Activated naive CD4-positive, alpha-beta T cell (primary cell): Measurements from ENCODE around the gene TEX28.
A peak's percentile ranks its signal among the peaks of the same experiment; 100 is the strongest.
"Not testable (repeated sequence)": the region's sequence is repeated elsewhere in the genome, so short reads cannot be mapped to it uniquely, and the experiment has no call there.

Source experiments
- DNase-seq, 4 experiments: peaks; one replicate each; lab custom pipeline; 2025; lab: John Stamatoyannopoulos, UW

Gene TEX28, protein sequence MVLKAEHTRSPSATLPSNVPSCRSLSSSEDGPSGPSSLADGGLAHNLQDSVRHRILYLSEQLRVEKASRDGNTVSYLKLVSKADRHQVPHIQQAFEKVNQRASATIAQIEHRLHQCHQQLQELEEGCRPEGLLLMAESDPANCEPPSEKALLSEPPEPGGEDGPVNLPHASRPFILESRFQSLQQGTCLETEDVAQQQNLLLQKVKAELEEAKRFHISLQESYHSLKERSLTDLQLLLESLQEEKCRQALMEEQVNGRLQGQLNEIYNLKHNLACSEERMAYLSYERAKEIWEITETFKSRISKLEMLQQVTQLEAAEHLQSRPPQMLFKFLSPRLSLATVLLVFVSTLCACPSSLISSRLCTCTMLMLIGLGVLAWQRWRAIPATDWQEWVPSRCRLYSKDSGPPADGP

DNA sequence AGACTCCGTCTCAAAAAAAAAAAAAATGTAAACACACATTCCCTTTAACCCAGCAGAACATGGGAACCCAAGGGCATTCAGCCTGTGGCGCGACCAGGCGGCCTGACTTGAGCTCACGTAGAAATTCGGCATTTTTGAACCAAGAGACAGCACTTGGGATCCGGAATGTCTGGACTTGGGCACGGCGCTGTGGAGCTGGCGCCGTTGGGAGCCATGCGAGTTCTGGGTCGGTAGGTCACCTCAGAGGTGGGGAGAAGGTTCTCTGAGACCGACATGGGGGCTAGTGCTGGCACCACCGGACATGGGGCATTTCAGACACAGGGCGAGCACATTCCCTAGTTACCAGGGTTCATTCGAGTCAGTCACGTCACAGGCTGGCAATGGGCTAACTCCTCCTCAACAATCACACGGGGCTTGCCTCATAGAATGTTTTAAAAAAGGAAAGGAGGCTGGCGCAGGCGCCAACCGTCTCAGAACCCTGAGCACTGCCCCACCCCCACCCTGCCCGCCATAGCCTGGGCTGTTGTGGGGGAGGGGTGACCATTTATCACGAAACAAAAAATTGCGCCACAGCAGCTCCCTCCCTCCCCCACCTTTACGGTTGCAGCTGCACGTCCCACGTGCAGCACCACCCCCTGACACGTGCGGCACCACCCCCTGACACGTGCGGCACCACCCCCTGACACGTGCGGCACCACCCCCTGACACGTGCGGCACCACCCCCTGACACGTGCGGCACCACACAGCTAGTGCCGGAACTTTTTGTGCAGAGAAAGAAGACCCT, at the start of gene TEX28:
Gene TEX28 (minus strand): TSS at position 334 of the 784 bp plus-strand sequence. CDS start 3,007 bp downstream, outside the sequence.
- no peak for DNase-seq

DNA sequence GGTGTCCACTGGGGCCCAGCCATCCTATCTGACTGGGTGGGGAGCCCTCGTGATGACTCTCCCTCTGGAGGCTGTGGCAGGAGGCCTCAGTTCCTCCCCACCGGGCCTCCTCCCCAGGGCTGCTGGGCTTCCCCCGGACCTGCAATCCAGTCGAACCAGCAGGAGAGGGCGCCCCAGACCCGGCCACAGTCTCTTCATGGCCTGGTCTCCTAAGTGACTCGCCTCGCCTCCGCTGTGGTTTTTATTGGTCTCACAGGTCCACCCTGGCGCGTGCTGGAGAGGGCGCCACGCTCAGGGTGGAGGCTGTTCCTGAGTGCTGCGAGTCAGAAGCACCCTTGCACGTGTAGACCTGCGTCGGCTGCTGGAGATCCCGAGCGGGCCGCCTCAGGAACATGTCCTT, 48.7 kb upstream of the TEX28 start:
- not testable (repeated sequence) for DNase-seq

DNA sequence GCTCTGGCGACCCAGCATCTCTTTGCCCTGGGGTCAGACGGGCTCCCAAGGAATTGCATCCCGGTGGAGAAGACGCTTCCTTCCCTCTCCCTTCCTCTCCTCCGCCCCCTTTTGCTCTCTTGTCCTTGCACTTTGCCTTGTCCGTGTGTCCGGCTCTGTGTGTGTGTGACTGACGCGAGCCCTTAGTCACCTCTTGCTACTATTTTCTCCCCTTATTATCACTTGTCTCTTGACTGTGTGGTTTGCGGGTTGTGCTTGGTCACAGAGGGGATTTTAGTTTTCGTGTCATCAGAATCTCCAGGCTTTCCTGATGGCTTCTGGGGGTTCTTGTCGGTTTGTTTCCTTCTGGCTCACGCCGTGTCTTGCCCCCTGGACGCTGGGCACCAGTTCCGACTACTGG, 48.1 kb upstream of the TEX28 start:
- not testable (repeated sequence) for DNase-seq

- not testable (repeated sequence) for DNase-seq
Measured at GRCh38 chrX:154341399-154342298, 46.7 kb upstream of the TEX28 start.

- no peak for DNase-seq
Measured at GRCh38 chrX:154334496-154334895, 39.6 kb upstream of the TEX28 start.

GRCh38 chrX:154333837-154334271, 38.9 kb upstream of the TEX28 start:
- DNase-seq = no peak

DNA sequence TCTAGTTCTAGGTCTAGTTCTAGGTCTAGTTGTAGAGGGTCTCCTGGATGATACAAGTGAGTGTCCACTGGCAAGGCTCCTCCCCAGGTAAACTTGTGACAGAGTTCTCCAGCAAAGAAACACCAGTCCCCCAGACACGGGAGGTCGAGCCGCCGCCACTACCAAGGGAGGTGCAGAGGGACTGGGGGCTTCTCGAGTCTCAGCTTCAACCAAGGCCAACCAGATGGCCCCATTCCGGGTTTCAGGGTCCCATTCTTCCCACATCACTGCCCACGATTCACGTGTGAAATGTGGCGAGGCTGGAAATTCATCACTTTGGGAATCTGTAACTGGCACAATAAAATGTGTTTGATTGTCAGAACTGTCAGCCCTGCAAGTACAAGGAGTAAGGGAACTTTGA, 38.2 kb upstream of the TEX28 start:
- no peak for DNase-seq

DNA sequence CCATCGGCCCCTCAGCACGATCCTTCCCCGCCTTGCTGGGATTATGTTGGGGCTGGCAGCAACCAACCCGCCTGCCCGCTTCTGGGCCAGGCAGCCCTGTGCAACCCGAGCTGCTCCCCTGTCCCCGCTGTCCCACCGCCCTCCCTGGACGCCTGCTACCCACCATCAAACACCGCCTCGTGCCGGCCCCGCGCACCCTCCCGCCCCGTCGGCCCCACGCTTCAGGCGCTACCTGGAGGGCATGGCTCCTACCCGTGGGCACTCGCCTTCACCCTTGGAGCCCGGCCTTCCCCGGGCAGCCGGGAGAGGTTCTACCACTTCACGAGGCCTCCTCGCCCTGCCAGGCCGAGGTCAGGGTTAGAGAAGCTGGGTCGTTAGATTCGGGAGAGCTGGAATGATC, 37.6 kb upstream of the TEX28 start:
- DNase-seq = no peak

DNA sequence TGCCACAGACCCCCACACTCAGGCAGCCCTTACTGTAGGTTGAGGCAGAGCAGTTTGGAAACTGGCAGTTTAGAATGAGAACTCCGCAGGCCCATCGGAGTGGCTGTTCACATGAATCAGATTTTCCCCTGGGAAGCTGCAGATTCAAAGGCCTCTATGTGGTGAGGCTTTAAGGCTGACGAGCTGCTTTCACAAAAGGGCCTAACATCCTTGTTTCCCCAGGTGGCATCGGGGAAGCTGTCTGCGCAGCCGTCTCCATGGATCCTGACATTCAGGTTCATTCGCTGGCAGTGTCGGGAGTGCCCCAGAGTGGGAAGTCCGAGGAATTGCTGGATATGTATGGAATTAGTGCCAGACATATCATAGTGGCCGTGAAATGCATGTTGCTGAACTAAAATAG, 34.4 kb upstream of the TEX28 start:
- no peak for DNase-seq

- no peak for DNase-seq
Measured at GRCh38 chrX:154328646-154329045, 33.7 kb upstream of the TEX28 start.

- DNase-seq = peak in 2 of 4 experiments; percentile 15 to 39
Measured at GRCh38 chrX:154327038-154327820, 32.3 kb upstream of the TEX28 start.

- no peak for DNase-seq
Measured at GRCh38 chrX:154325541-154325940, 30.6 kb upstream of the TEX28 start.

DNA sequence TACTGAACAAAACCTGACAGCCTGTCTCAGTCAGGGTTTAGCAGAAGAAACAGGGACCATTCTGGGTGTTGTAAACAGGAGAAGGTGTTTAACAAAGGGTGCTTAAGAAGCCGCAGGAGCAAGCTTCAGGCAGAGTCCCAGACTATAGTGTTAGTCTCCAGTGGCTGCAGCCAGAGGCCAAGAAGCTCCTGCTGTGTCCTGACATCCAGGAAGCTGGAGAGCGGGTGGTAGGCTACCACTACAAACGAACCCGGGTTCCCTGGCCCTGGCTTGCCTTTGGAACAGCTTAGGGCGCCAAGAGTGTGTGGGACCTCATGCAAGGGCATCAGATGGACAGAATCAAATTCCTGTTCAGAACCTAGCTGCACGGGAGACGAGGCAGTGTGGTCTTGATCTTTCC, 28.6 kb upstream of the TEX28 start:
- no peak for DNase-seq

- no peak for DNase-seq
Measured at GRCh38 chrX:154322890-154323289, 28.0 kb upstream of the TEX28 start.

DNA sequence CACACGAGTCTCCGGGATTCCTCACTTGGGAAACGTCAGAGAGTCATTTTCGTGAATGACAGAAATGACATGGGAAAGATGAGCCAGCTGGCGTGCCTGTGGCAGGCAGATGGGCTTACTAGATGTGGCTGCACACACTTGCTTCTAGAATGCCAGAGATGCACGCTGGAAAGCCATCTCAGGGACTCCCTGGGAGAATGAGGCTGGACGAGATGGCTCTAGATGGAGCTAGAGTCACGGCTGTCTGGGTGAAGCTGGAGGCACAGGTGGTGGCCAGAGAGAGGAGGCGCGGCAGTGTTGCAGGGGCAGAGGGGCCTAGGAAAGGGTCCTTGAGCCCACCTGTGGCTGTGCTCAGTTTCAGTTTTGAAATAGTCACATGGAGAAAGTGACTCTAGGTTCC, 26.7 kb upstream of the TEX28 start:
- no peak for DNase-seq

DNA sequence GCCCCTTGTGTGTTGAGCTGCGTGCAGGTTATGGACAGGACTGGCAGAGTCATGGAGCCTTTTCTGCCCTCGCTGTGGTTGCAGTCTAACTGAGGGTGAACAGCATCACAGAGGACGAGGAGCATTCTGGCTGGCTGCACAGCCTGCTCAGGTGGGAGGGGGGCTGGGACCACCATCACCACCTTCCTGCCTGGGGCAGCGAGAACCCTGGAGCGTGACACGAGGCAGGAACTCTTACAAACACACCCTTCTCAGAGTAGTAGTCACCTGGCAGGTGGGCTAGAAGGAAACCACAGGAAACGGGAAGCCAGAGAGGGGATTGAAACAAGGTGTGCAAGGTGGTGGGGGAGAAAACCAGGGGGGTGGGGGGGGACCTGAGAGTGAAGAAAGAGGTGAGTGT, 26.2 kb upstream of the TEX28 start:
- no peak for DNase-seq

DNA sequence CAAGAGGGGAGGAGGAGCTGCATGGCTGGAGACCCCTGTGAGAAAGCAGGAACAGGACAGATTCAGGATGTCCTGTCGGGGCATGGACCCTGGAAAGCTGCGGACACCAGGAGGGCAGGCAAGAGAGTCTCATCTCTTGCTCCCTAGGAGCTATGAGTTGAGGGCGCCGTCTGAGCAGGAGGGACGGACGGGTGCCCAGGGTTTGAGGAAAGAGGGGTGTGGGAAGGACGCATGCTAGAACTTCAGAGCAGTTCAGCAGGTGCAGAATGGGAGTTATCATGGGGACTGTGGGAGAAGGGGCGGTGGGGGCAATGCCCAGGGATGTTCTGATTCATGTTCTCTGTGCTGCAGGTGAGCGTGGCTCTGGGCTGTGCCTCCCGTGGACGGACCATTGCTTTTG, 25.5 kb upstream of the TEX28 start:
- no peak for DNase-seq

- no peak for DNase-seq
Measured at GRCh38 chrX:154317391-154317995, 22.6 kb upstream of the TEX28 start.

- no peak for DNase-seq
Measured at GRCh38 chrX:154315416-154315815, 20.5 kb upstream of the TEX28 start.

- DNase-seq = no peak
Measured at GRCh38 chrX:154313147-154313546, 18.2 kb upstream of the TEX28 start.

DNA sequence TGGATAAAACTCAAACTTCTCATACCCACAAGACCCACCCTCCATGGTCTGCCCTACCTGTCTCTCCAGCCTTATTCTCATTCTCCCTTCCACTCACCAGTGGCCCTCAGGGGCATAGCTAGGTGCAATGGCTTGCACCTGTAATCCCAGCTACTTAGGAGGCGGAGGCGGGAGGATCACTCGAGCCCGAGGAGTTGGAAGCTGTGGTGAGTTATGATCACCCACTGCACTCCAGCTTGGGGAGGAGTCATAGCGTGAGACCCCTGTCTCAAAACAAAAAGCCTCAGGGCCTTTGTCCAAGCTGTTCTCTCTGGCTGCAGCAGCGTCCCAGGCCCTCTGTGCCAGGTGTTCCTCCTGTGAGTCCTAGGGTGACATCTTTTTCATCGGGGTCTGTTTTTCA, 17.2 kb upstream of the TEX28 start:
- DNase-seq = no peak
